HG02884 (cell line): ENCODE measurements around the gene C3orf18.

Experiments
- ATAC-seq: cut with Tn5 transposase; IDR thresholded peaks from one replicate; pipeline ENCODE4 v1.9.1; 2021; ENCODE audit warnings: mild to moderate bottlenecking, moderate library complexity; ENCODE audit not compliant: unreplicated experiment

C3orf18 gene

GRCh38 chr3:50581459-50581842 is 13.9 kb upstream of the C3orf18 start:
- ATAC-seq: no peak

GRCh38 chr3:50580683-50581458 is 13.3 kb upstream of the C3orf18 start:
- ATAC-seq: no peak

DNA sequence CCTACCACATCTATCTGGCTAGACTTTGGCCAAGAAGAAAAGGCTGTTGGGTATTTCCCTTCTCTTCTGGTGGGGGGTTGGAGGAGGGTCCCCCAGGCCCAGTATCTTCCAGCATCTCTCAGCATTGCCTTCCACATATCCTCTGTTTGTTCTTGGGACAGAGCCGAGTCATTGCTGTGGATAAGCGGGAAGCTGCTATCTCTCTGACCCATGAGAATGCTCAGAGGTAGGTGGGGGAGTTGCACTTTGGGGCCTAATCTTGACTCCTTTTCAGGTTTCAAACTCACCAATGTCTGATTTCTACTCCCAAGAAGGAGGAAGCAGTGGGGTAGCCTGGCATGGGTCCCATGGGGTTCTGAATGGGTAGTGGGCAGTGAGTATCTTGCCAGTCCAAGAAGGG is 9.8 kb upstream of the C3orf18 start:
- no peak for ATAC-seq

DNA sequence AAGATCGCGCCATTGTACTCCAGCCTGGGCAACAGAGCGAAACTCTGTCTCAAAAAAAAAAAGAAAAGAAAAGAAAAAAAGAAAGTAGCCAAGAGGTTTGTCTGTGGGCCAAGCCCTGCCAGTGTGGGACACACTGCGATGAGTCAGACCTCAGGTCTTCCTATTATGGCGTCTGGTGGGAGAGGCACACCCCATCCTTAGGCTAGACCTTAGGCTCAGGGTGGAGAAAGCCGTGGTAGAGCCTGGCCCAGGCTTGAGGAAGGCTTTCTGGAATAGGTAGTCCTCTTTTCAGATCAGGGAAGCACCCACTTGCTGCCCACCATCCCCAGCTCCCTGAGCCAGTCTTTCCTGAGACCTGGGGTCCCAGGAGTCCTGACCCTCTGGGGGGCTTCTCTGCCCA is 7.8 kb upstream of the C3orf18 start:
- ATAC-seq: no peak

DNA sequence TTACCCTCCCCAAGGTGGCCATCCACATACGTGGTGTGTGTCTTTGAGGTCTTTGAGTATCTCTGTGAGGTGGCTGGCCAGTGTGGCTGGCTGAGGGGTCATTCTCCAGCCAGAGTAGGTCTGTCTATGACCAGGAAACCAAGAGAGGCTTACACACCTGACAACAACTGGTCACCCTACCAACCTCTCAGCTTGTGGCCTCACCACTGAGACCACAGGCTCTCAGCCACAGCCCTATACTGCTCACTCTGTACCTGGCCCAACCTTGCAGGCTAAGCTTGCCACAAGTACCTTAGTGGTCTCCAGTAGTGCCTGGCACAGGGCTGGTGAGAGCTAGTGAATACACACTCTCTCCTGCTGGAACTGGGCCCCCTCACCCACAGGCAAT is 6.9 kb upstream of the C3orf18 start:
- no peak for ATAC-seq

GRCh38 chr3:50573566-50574443 is 6.3 kb upstream of the C3orf18 start:
- no peak for ATAC-seq

GRCh38 chr3:50572801-50573371 is 5.3 kb upstream of the C3orf18 start:
- no peak for ATAC-seq

DNA sequence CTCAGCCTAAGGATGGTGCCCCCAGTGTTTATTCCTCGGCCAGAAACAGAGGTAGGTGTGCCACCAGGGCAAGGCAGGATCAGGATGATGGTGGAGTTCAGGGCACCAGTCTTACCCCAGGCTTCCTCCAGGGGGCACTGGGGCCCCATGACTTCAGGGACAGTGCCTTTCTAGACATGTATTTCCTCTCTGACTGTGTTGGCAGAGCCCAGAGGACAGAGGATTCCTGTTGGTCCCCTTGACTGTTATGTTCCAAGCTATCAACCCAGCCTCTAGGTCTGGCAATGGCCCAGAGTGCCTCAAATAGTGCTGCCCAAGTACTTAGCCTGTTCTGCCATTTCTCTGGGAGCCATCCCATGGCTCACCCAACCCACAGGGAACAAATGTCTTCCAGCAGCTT is 4.6 kb upstream of the C3orf18 start:
- ATAC-seq: no peak

DNA sequence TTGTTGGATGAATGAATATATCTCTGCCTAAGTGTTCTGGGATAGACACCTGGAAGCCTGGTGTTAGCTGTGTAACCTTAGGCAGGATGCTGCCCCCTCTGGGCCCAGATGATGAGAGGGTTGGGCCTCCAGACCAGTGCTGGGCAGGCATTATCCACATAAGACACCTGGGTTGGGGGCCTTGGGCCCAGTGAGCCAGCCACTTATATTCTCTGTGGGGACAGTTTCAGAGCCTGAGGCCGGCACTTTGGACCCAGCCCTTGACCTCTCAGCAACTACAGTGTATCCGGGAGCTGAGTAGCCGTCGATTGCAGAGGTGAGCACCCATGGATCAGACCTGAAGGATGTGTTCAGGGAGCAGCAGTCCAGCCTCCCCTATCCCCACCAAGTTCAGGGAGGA is 3.9 kb upstream of the C3orf18 start:
- no peak for ATAC-seq

DNA sequence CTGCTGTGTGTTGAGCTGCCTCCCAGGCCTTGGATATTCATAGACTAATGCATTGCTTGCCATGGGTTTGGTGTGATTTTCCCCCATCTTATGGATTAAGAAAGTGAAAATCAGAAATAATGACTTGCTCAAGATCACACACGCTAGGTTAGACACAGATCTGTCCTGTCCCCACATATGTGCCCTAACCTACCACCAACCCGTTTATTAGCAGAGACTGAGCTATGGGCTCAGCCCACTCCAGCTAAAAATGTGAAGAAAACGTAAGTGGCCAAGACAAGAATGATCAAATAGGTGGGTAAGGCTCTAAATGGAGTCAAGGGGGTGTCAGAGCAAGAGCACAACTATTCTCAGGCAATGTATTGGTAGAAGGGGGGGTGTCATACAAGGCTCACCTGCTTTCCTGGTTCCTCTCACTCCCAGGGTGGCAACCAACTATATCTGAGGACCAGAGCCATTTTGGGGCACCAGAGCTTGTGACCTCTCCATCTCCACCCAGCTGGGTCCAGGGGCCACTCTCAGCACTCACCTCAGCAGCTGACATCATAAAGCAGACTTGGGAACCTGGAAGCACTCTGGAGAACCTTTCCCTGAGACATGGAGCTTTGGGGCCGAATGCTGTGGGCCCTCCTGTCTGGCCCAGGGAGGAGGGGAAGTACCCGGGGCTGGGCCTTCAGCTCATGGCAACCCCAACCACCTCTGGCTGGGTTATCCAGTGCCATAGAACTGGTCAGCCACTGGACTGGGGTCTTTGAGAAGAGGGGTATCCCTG is 3.1 kb upstream of the C3orf18 start:
- no peak for ATAC-seq

DNA sequence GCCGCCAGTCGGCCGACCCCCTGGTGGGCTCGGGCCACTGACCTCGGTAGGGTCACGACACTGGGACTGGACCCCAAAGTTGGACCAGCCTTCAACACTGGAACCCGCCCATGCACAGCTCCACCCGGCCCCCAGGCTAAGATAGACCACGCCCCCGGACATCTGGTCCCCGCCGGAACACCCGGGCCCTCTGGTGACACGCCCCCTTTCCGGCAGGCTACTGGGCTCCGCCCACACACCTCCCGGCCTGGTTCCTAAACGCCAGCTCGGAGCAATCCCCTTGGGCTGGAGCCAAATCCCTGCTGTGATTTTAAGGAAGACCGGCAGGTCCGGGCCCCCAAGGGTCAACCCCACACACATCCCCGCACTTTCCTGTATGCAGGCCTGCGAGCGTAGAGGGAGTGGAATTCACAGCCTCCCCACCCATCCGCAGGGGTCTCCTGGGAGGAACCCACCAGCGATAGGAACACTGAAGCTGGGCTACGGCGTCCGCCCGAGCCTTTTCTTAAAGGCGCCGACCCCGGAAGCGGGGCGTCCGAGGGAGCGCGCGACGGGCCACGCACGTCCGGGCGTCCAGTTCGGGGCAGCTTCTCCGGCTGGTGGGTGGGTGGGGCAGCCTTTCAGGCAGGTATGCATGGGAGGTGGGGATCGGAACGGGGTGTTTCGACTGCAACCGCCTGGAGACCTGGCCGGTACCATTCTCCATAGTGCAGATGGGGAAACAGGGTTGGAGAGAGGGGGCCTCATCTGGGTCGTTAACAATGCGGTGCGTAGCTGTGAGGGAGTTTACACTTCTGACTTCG is 1.6 kb upstream of the C3orf18 start, which contains the start of gene HEMK1:
TSS of gene HEMK1 (plus strand) at position 576 of the 803 bp plus-strand sequence. CDS start 1,583 bp downstream, outside the sequence.
- ATAC-seq: peak; percentile 59

DNA sequence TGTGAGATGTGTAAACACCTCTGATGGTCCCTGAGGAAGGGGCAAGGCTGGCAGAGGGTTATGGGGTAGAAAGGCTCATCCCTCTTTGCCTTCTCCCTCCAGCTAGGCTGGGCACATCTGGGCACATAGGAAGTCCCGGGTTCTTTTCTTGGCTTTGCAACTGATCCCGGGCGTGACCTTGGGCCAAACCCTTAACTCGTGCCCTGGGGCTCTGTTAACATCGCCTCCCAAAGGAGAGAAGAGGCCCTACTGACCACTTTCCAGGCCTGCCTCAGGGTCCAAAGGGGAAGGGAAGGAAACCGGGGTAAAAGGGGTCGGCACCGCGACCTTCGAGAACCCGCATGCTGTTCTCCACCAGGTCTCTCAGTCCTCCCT is 549 bp downstream of the C3orf18 start:
- no peak for ATAC-seq

DNA sequence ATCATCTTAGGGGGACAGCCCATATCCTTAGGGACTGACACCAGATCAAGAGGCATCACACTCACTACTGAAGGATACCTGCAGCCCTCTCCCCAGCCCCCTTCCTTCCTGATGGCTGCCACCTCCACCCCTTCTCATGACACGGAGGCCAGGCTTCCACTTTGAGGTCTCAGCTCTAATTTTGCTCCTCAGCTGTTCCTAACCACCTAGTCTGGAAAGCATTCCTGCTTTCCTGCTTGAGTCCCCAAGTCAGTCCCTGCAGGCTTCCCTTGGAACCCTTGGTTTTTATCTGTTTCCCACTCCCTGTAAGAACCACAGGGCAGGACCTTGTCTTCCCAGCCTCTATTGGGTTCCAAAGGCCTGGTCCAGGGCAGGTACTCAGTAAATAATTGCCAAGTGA is 3.2 kb downstream of the C3orf18 start:
- no peak for ATAC-seq

- no peak for ATAC-seq
These were observed 3.7 kb downstream of the C3orf18 start for GRCh38 chr3:50563867-50564266.

DNA sequence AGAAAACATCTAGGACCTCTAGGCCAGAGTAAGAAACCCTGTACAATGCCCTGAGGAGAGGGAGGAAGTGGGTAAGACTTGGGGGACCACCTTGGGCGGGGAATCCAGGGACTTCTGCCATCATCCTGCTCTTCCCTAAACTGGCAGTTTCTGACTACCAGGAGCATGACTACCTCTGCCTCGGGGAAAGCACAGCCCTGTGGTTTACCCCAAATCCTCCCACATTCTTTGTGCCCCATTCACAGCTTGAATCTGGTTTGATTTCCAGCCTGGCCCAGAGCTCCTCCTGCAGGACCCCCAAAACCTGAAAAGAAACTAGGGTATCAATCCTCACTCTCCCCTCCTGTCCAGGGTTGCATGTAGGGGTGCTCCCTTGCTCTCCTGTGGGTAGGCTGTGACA is 4.7 kb downstream of the C3orf18 start:
- ATAC-seq: no peak

DNA sequence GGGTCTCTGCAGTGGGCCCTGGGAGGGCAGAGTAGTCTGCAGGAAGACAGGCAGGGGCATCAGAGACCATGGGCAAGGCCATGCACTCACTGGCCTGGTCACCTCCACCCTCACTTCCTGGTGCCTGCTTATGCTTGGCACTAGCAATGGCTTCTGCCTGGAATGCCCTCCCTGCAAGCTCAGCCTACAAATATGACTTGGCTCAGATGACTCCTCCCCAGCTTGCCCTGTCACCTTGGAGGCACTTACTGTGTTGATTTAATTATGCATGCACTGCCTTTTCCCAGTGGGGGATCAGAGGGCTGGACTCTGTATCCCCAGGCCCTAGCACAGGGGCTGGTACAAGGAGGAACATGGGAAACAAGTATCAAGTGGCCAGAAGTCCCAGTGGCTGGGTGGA is 7.8 kb downstream of the C3orf18 start:
- no peak for ATAC-seq

DNA sequence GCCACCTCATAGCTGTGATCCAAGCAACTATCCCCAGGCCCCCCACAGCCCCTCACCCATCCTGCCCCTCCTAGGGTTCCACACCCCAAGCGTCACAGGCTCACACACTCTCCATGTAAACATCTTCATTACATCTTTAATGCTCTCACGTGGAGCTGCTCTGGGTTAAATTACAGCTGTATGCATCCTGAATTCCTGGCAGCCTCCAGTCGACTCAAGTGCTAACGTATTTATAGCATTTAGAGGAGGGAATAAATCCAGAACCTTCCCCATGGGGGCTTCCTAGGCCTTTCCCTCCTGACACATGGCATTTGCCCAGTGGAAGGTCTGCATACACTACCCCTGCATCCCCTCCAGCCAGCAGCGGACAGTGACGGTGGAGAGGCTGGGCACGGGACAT is 9.6 kb downstream of the C3orf18 start:
- no peak for ATAC-seq

DNA sequence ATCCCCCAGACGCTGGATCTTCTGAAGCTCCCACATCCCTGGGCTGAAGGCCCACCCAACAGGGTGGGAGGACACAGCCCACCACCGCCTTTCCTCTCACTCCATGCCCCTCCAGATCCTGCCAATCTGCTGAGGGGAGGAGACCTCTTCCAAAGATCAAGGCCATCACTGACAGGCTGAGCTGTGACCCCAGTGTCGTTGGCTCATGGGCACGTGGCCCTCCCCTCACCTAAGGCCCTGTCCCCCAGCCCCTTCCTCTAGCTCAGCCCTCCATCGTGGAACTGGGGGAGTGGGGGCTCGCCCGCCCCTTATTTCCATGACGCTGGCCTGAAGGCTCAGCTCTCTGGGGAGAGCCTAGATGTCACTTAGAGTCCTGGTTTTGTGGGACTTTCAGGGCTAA is 10.4 kb downstream of the C3orf18 start:
- ATAC-seq: no peak

DNA sequence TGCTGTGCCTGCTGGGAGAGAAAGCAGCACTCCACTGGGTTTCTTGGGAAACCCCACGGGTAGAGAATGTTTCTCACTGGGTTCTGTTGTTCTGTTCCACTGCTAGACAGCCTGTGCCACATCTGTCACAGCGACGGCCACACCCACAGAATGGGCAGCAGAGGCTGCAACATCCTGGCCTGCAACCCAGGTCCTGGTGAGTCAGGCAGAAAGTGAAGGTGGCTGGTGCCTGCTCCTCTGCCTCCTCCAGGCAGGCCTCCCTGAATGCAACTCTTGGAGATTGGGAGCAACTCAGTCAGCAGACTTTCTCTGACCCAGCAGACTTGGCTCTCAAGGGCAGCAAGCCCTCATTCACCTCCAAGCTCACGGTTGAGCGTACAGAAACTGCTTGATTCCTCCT is 13.0 kb downstream of the C3orf18 start:
- ATAC-seq: no peak

DNA sequence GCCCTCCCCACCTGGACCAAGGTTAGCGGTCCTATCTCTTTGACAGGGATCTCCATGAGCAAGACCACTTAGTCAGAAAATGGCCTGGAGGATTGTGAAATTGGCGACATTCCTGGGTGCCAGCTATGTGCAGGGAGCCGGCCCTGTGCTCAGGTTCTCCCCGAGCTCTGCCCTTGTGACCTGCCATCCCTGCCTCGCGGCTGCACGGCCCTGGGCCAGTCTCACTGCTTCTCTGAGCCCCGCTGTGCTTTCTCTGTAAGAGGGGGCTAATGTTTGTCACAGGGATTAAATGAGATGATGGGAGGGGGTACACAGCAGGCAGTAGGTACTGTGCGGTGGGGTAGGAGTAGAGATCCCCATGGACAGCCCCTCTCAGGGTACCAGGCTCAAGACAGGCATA is 14.9 kb downstream of the C3orf18 start:
- ATAC-seq: no peak
